Heart left ventricle (tissue), 16 donors: Measurements from ENCODE around the gene KRTAP5-1. TPM values are rescaled to one million over a fixed set of nuclear protein-coding genes. Genes with fewer than 3 reads are reported as not detected.
A peak's percentile ranks its signal among the peaks of the same experiment; 100 is the strongest.

Experiments
- ATAC-seq, 4 donors: fragments of 200-7000 bp; cut with Tn5 transposase; one replicate each; pipeline ENCODE4 v1.9.1; 2020 to 2022; ENCODE audit warnings: moderate library complexity in 4 of 4, mild to moderate bottlenecking in 3 of 4, moderate number of reproducible peaks in 1 of 4
- DNase-seq, 5 donors: peaks; one replicate each; pipeline ENCODE4 v3.0.0-alpha.2; 2020
- H3K27ac ChIP-seq, 12 donors: fragments of 200-600 bp; sonication (generic) in 4 of 12; one replicate each; pipeline versions ENCODE4 v1.5.0 to v1.8.0; 2016 to 2022; ENCODE audit warnings: mild to moderate bottlenecking in 2 of 12
- H3K27me3 ChIP-seq, 9 donors: fragments of 200-600 bp; sonication (generic) in 2 of 9; one replicate each; pipeline versions ENCODE4 v1.5.1 to v1.8.0; 2016 to 2022; ENCODE audit warnings: mild to moderate bottlenecking in 3 of 9
- H3K36me3 ChIP-seq, 9 donors: fragments of 200-600 bp; sonication (generic) in 2 of 9; one replicate each; pipeline versions ENCODE4 v1.5.0 to v1.8.0; 2018 to 2022; ENCODE audit warnings: mild to moderate bottlenecking in 2 of 9
- H3K4me1 ChIP-seq, 12 donors: fragments of 200-600 bp; sonication (generic) in 4 of 12; one replicate each; pipeline versions ENCODE4 v1.5.0 to v1.8.0; 2016 to 2022; ENCODE audit warnings: mild to moderate bottlenecking in 3 of 12
- H3K4me3 ChIP-seq, 12 donors: fragments of 200-600 bp; sonication (generic) in 4 of 12; one replicate each; pipeline versions ENCODE4 v1.5.0 to v1.8.0; 2017 to 2022; ENCODE audit warnings: mild to moderate bottlenecking in 9 of 12, moderate library complexity in 4 of 12
- H3K9me3 ChIP-seq, 12 donors: fragments of 200-600 bp; sonication (generic) in 4 of 12; one replicate each; pipeline versions ENCODE4 v1.5.0 to v1.8.0; 2016 to 2022; ENCODE audit warnings: mild to moderate bottlenecking in 1 of 12
- CTCF ChIP-seq, 12 donors: fragments of 200-600 bp; sonication (generic) in 4 of 12; IDR thresholded peaks; one replicate each; pipeline versions ENCODE4 v1.5.0 to v1.8.0; 2018 to 2022; ENCODE audit warnings: antibody characterized with exemption in 12 of 12, mild to moderate bottlenecking in 5 of 12
- POLR2A ChIP-seq, 2 donors: fragments of 450-650 bp; IDR thresholded peaks; one replicate each; pipeline ENCODE4 v1.6.1; 2017; ENCODE audit warnings: antibody characterized with exemption in 2 of 2, mild to moderate bottlenecking in 2 of 2, moderate library complexity in 2 of 2
- WGBS, 4 donors: extraction: QIAGEN DNeasy Blood & Tissue Kit in 2 of 4; methylation state at CpG; one replicate each; pipeline versions ENCODE4 v1.1.5 to v1.1.7; 2013 to 2018; 5-methylcytosine and 5-hydroxymethylcytosine counted together
- intact Hi-C, 10 donors: fragments of 100-400 bp; cut with DNase I; formaldehyde crosslinking; loops; one replicate each; pipeline versions ENCODE4 v1.11.1 to v1.14.2; 2022
- polyA plus RNA-seq, 2 donors: library from polyadenylated mRNA; stranded (reverse); fragments of 200-250 nt; gene quantifications; one replicate each; pipeline ENCODE4 v1.2.3, GENCODE V29; 2013
- total RNA-seq, 9 donors: library from RNA; depleted of rRNA in 2 of 9; stranded (reverse); fragments of >200 nt in 2 of 9; fragmentation: NEBNext Ultra II Directional in 3 of 9; extraction: Animal tissue kit (Norgen Biotek cat#: 25700) in 3 of 9; gene quantifications; one replicate each; pipeline versions ENCODE4 v1.1.0 to v1.2.4, GENCODE V29; 2016 to 2023
- donor health status: ischemic (EF 13 %, LVEDD 7.1; RV severe dilation, severe dysfunction).
- donor health status: healthy with polysubstance abuse.
- donor health status: DM: no; HTN: yes; CAD: no.
- donor health status: DM: no; HTN: no; CAD: no.
- donor health status: ischemic (EF 25% LVEDD 6.9; RV normal size, moderate dysfunction).
- donor health status: ischemic (EF 25% LVEDD 5.7; RV mildly dilated, moderate dysfunction).
- donor health status: healthy.
- donor health status: DM: yes; HTN: yes; CAD: no.
- donor health status: ischemic (EF 35%, LVEDD 5.7; RV mildly dilated, moderate dysfunction).
- donor health status: nonischemic (EF 11% LVEDD 7.7; RV severe dilation, severe dysfunction).
- donor health status: DM: yes; HTN: yes; CAD: no.
- donor health status: PGD.
- donor health status: ischemic (EF 29% LVEDD 5.4; RV normal size, mild dysfunction).
- donor health status: nonischemic (EF 23%, LVEDD 6.1; RV moderate dilation, normal function).

Gene KRTAP5-1
- total and polyA plus RNA-seq, 11 donors = not detected

GRCh38 chr11:1538153-1538552, 46.9 kb downstream of the KRTAP5-1 start:
- H3K4me1 ChIP-seq = peaks cover 12 to 44% (median 39%) of the 10 kb centered on the region in 12 donors
- no peaks in the 10 kb centered on the region for H3K27me3 ChIP-seq
- no peak overlapping the region for H3K27ac ChIP-seq
- no peaks in the 10 kb centered on the region for H3K9me3 ChIP-seq
- TF ChIP-seq CTCF (IDR thresholded peaks at IDR 0.05) = no peak
- TF ChIP-seq POLR2A (IDR thresholded peaks at IDR 0.05) = no peak
- H3K36me3 ChIP-seq = peaks cover 0 to 20% (median 2%) of the 10 kb centered on the region in 9 donors
- DNase-seq (no peak), ATAC-seq (no peak)
- intact Hi-C loops = loop anchor here in 1 of 10 donors (5.0 kb wide), 1 partner anchor 34 kb away; the partner anchor contains the start of gene DUSP8
- 80 to 88% (median 82%) methylated on average over 5 of the region's 5 CpGs for WGBS, 4 donors
- no peak overlapping the region for H3K4me3 ChIP-seq

- peaks cover 19 to 63% (median 58%) of the 10 kb centered on the region in 12 donors for H3K4me1 ChIP-seq
Measured at GRCh38 chr11:1536065-1536843, 48.8 kb downstream of the KRTAP5-1 start.

GRCh38 chr11:1534682-1535081, 50.4 kb downstream of the KRTAP5-1 start:
- no peak for TF ChIP-seq CTCF (IDR thresholded peaks at IDR 0.05)
- TF ChIP-seq POLR2A (IDR thresholded peaks at IDR 0.05) = no peak
- intact Hi-C loops = loop anchor here in 1 of 10 donors (5.0 kb wide), 1 partner anchor 38 kb away; the partner anchor contains the start of gene DUSP8
- WGBS, 4 donors = 67 to 81% (median 77%) methylated on average over 14 of the region's 14 CpGs
- Histone ChIP-seq H3K9me3 (no peaks in the 10 kb centered on the region), H3K4me1 (peaks cover 24 to 79% (median 71%) of the 10 kb centered on the region in 12 donors), H3K4me3 (no peak overlapping the region), H3K36me3 (peaks cover 0 to 36% (median 5%) of the 10 kb centered on the region in 9 donors), H3K27ac (peak overlapping the region in 6 of 12 donors; percentile 3 to 87 (median 47)), H3K27me3 (no peaks in the 10 kb centered on the region)
- ATAC-seq (peak in 1 of 4 donors; percentile 36), DNase-seq (peak in 1 of 5 donors; percentile 47)

More at GRCh38 chr11:1536065-1536843, 48.8 kb downstream of the KRTAP5-1 start:
- 40 to 53% (median 45%) methylated on average over 15 to 16 of the region's 16 CpGs for WGBS, 4 donors
- DNase-seq (no peak), ATAC-seq (peak in 1 of 4 donors; percentile 15)
- TF ChIP-seq CTCF (IDR thresholded peaks at IDR 0.05) (no peak), POLR2A (IDR thresholded peaks at IDR 0.05) (no peak)
- H3K4me3 ChIP-seq = no peak overlapping the region
- no peaks in the 10 kb centered on the region for H3K9me3 ChIP-seq
- H3K36me3 ChIP-seq = peaks cover 0 to 31% (median 5%) of the 10 kb centered on the region in 9 donors
- peak overlapping the region in 8 of 12 donors; percentile 36 to 65 (median 49) for H3K27ac ChIP-seq
- intact Hi-C loops = loop anchor here in 1 of 10 donors (5.0 kb wide), 1 partner anchor 36 kb away; the partner anchor contains the start of gene DUSP8
- no peaks in the 10 kb centered on the region for H3K27me3 ChIP-seq

Other genes starting within 250 kb of the KRTAP5-1 start
- under 1 TPM in 8 of 9 donors, not detected in 1; 0.16 to 0.85 (median 0.61) TPM for gene BRSK2, start 195.3 kb downstream of the KRTAP5-1 start, total RNA-seq
- gene BRSK2, start 195.3 kb downstream of the KRTAP5-1 start, polyA plus RNA-seq = 1 to 10 TPM in 1 of 2 donors, under 1 TPM in 1; 0.26 to 1.3 TPM
- gene MOB2, start 98.5 kb downstream of the KRTAP5-1 start, total RNA-seq = 10 to 100 TPM; 35.5 to 53.7 (median 44.7) TPM
- gene MOB2, start 98.5 kb downstream of the KRTAP5-1 start, polyA plus RNA-seq = 10 to 100 TPM; 27.4 to 61.1 TPM
- 10 to 100 TPM in 8 of 9 donors, 1 to 10 TPM in 1; 9.8 to 29.9 (median 17.1) TPM for gene DUSP8, start 13.0 kb downstream of the KRTAP5-1 start, total RNA-seq
- 10 to 100 TPM; 10.9 to 12.8 TPM for gene DUSP8, start 13.0 kb downstream of the KRTAP5-1 start, polyA plus RNA-seq
- gene KRTAP5-2, start 13.0 kb upstream of the KRTAP5-1 start, total RNA-seq = not detected
- not detected for gene KRTAP5-2, start 13.0 kb upstream of the KRTAP5-1 start, polyA plus RNA-seq
- not detected for gene KRTAP5-3, start 23.2 kb upstream of the KRTAP5-1 start, total RNA-seq
- not detected for gene KRTAP5-3, start 23.2 kb upstream of the KRTAP5-1 start, polyA plus RNA-seq
- gene KRTAP5-4, start 36.9 kb upstream of the KRTAP5-1 start, total RNA-seq = not detected
- not detected for gene KRTAP5-4, start 36.9 kb upstream of the KRTAP5-1 start, polyA plus RNA-seq
- gene KRTAP5-5, start 44.5 kb upstream of the KRTAP5-1 start, total RNA-seq = not detected
- not detected for gene KRTAP5-5, start 44.5 kb upstream of the KRTAP5-1 start, polyA plus RNA-seq
- not detected for gene KRTAP5-6, start 111.9 kb upstream of the KRTAP5-1 start, total RNA-seq
- not detected for gene KRTAP5-6, start 111.9 kb upstream of the KRTAP5-1 start, polyA plus RNA-seq
- gene IFITM10, start 165.3 kb upstream of the KRTAP5-1 start, total RNA-seq = 1 to 10 TPM in 1 of 9 donors, under 1 TPM in 8; 0.23 to 3.6 (median 0.56) TPM
- under 1 TPM; 0.12 to 0.19 TPM for gene IFITM10, start 165.3 kb upstream of the KRTAP5-1 start, polyA plus RNA-seq
- 1,000 to 10,000 TPM in 3 of 9 donors, 100 to 1,000 TPM in 6; 580 to 1,779 (median 722) TPM for gene CTSD, start 178.6 kb upstream of the KRTAP5-1 start, total RNA-seq
- gene CTSD, start 178.6 kb upstream of the KRTAP5-1 start, polyA plus RNA-seq = 1,000 to 10,000 TPM in 1 of 2 donors, 100 to 1,000 TPM in 1; 420 to 1,089 TPM
- gene SYT8, start 249.7 kb upstream of the KRTAP5-1 start, total RNA-seq = not detected
- under 1 TPM in 1 of 2 donors, not detected in 1; 0.08 TPM for gene SYT8, start 249.7 kb upstream of the KRTAP5-1 start, polyA plus RNA-seq